ENCODE measurements around the gene PAX7. TPM values are rescaled to one million over a fixed set of nuclear protein-coding genes. Genes with fewer than 3 reads are reported as not detected.

Gene PAX7
- total RNA-seq, 1 experiment from 2014 or later, result not detected

- no TSS peak for BruUV-seq (replicated peaks)
- Mint-ChIP-seq H3K4me3 (ENCODE audit: unreplicated experiment) (no peak overlapping the region), H3K27me3 (ENCODE audit: insufficient read depth, unreplicated experiment) (peaks cover 18% of the 10 kb centered on the region), H3K4me1 (ENCODE audit: insufficient read depth, unreplicated experiment) (no peaks in the 10 kb centered on the region), H3K36me3 (ENCODE audit: insufficient read depth, unreplicated experiment) (no peaks in the 10 kb centered on the region), H3K9me3 (ENCODE audit: unreplicated experiment) (peaks cover 11% of the 10 kb centered on the region), H3K27ac (ENCODE audit: low read depth, unreplicated experiment) (no peak overlapping the region)
- POLR2A ChIA-PET, result no interaction called here
- no peak for TF ChIP-seq CTCF (IDR thresholded peaks at IDR 0.05; ENCODE audit: unreplicated experiment)
- CTCF ChIA-PET, result interaction anchor here (0.6 kb wide), 1 partner anchor 704 kb away, joined by 3 read pairs; no protein-coding TSS in a partner anchor
- DNase-seq (ENCODE audit: unreplicated experiment), result no peak
- intact Hi-C loops (cut with micrococcal nuclease), result no loop called here
Measured at GRCh38 chr1:18750600-18750999, 120.0 kb downstream of the PAX7 start.

- Mint-ChIP-seq H3K4me1 (ENCODE audit: insufficient read depth, unreplicated experiment) (no peaks in the 10 kb centered on the region), H3K4me3 (ENCODE audit: unreplicated experiment) (no peak overlapping the region), H3K9me3 (ENCODE audit: unreplicated experiment) (peaks cover 11% of the 10 kb centered on the region), H3K27me3 (ENCODE audit: insufficient read depth, unreplicated experiment) (peaks cover 26% of the 10 kb centered on the region), H3K27ac (ENCODE audit: low read depth, unreplicated experiment) (no peak overlapping the region), H3K36me3 (ENCODE audit: insufficient read depth, unreplicated experiment) (no peaks in the 10 kb centered on the region)
- TF ChIP-seq CTCF (IDR thresholded peaks at IDR 0.05; ENCODE audit: unreplicated experiment), result no peak
- BruUV-seq (replicated peaks), result no TSS peak
- intact Hi-C loops (cut with micrococcal nuclease), result no loop called here
- POLR2A ChIA-PET, result no interaction called here
- CTCF ChIA-PET, result interaction anchor here (0.6 kb wide), 1 partner anchor 705 kb away, joined by 3 read pairs; no protein-coding TSS in a partner anchor
- no peak for DNase-seq (ENCODE audit: unreplicated experiment)
Measured at GRCh38 chr1:18751425-18751824, 120.8 kb downstream of the PAX7 start.

- H3K9me3 Mint-ChIP-seq (ENCODE audit: unreplicated experiment), result peaks cover 11% of the 10 kb centered on the region
- H3K4me1 Mint-ChIP-seq (ENCODE audit: insufficient read depth, unreplicated experiment), result no peaks in the 10 kb centered on the region
- no peak for DNase-seq (ENCODE audit: unreplicated experiment)
- no peak overlapping the region for H3K4me3 Mint-ChIP-seq (ENCODE audit: unreplicated experiment)
- CTCF ChIA-PET, result interaction anchor here (0.5 to 0.6 kb wide), 2 partner anchors 998 to 1546 kb away, joined by 4 read pairs; no protein-coding TSS in a partner anchor
- H3K27ac Mint-ChIP-seq (ENCODE audit: low read depth, unreplicated experiment), result no peak overlapping the region
- no peak for TF ChIP-seq CTCF (IDR thresholded peaks at IDR 0.05; ENCODE audit: unreplicated experiment)
- H3K27me3 Mint-ChIP-seq (ENCODE audit: insufficient read depth, unreplicated experiment), result peaks cover 29% of the 10 kb centered on the region
- H3K36me3 Mint-ChIP-seq (ENCODE audit: insufficient read depth, unreplicated experiment), result no peaks in the 10 kb centered on the region
- intact Hi-C loops (cut with micrococcal nuclease), result no loop called here
- BruUV-seq (replicated peaks), result no TSS peak
- POLR2A ChIA-PET, result no interaction called here
Measured at GRCh38 chr1:18752409-18752808, 121.8 kb downstream of the PAX7 start.

GRCh38 chr1:18760156-18760555 is 129.5 kb downstream of the PAX7 start:
- H3K4me1 Mint-ChIP-seq (ENCODE audit: insufficient read depth, unreplicated experiment), result no peaks in the 10 kb centered on the region
- H3K9me3 Mint-ChIP-seq (ENCODE audit: unreplicated experiment), result no peaks in the 10 kb centered on the region
- H3K36me3 Mint-ChIP-seq (ENCODE audit: insufficient read depth, unreplicated experiment), result peaks cover 5% of the 10 kb centered on the region
- no peak overlapping the region for H3K27ac Mint-ChIP-seq (ENCODE audit: low read depth, unreplicated experiment)
- BruUV-seq (replicated peaks), result no TSS peak
- POLR2A ChIA-PET, result no interaction called here
- no peak overlapping the region for H3K4me3 Mint-ChIP-seq (ENCODE audit: unreplicated experiment)
- H3K27me3 Mint-ChIP-seq (ENCODE audit: insufficient read depth, unreplicated experiment), result peaks cover 55% of the 10 kb centered on the region
- no peak for DNase-seq (ENCODE audit: unreplicated experiment)
- intact Hi-C loops (cut with micrococcal nuclease), result no loop called here
- CTCF ChIA-PET, result interaction anchor here (0.6 kb wide), 1 partner anchor 264 kb away, joined by 3 read pairs; no protein-coding TSS in a partner anchor
- TF ChIP-seq CTCF (IDR thresholded peaks at IDR 0.05; ENCODE audit: unreplicated experiment), result no peak

Measured in MCF 10A (cell line).